Endothelial cell of umbilical vein (primary cell): ENCODE measurements around the gene PLAAT2. TPM values are rescaled to one million over a fixed set of nuclear protein-coding genes. Genes with fewer than 3 reads are reported as not detected.

Experiments
- BruUV-seq: library from RNA; stranded (reverse); fragments of 400-500 nt; replicated peaks from 2 replicates; lab custom pipeline; 2021; lab: Mats Ljungman, UMichigan
- CTCF ChIA-PET: fragments of 300-600, 350-600 bp; sonication (Branson Sonifier 250); formaldehyde crosslinking; loops from one replicate; lab custom pipeline; 2021; ENCODE audit warnings: antibody characterized with exemption, inconsistent platforms; lab: Charles Lee
- POLR2A ChIA-PET: fragments of 300-600, 350-600 bp; sonication (Branson Sonifier 250); formaldehyde crosslinking; loops from one replicate; lab custom pipeline; 2021; ENCODE audit warnings: antibody characterized with exemption, inconsistent platforms; lab: Charles Lee
- DNase-seq: peaks from one replicate; pipeline ENCODE4 v3.0.0-alpha.2; 2011; ENCODE audit warnings: low read depth, low spot score
- FAIRE-seq: peaks from 2 replicates; lab custom pipeline; 2011; peaks lifted over from hg19 to GRCh38; lab: Jason Lieb, UNC
- H2AFZ ChIP-seq: 2 replicates; pipeline ENCODE4 v1.6.0; 2012; ENCODE audit warnings: low read depth, low read length, control low read depth, inconsistent platforms
- H3K27ac ChIP-seq: 2 replicates; pipeline ENCODE4 v1.5.1; 2011; ENCODE audit warnings: low read depth, mild to moderate bottlenecking, control low read depth, low read length, moderate library complexity; ENCODE audit not compliant: insufficient read depth
- H3K27me3 ChIP-seq, 2 experiments: 2 replicates each; pipeline versions ENCODE4 v1.6.0 to v1.6.1; 2011; ENCODE audit warnings: low read length in 2 of 2, mixed read lengths in 1 of 2; ENCODE audit not compliant: control insufficient read depth in 2 of 2, insufficient read depth in 2 of 2
- H3K36me3 ChIP-seq, 2 experiments: 2 replicates in 1 of 2; 3 replicates in 1 of 2; pipeline ENCODE4 v1.5.1; 2011; ENCODE audit warnings: low read length in 2 of 2, mild to moderate bottlenecking in 1 of 2, moderate library complexity in 1 of 2; ENCODE audit not compliant: control insufficient read depth in 2 of 2, insufficient read depth in 2 of 2; ENCODE audit errors: extremely low read depth in 1 of 2
- H3K4me1 ChIP-seq: 3 replicates; pipeline ENCODE4 v1.5.1; 2011; ENCODE audit warnings: mild to moderate bottlenecking, low read length; ENCODE audit not compliant: control insufficient read depth, insufficient read depth; ENCODE audit errors: extremely low read depth
- H3K4me2 ChIP-seq: 2 replicates; pipeline ENCODE4 v1.6.1; 2011; ENCODE audit warnings: low read length, control low read depth, mixed read lengths; ENCODE audit not compliant: insufficient read depth
- H3K4me3 ChIP-seq, 3 experiments: fragments of 200-600 bp in 1 of 3; sonication (generic), shearing (Covaris generic) in 1 of 3; replicated peaks in 1 of 3; 2 replicates each; pipeline ENCODE4 v1.5.1; 2011 to 2016; ENCODE audit warnings: control low read depth in 3 of 3, low read length in 3 of 3, mild to moderate bottlenecking in 2 of 3, inconsistent platforms in 1 of 3, low read depth in 1 of 3, moderate library complexity in 1 of 3; ENCODE audit not compliant: insufficient read depth in 1 of 3
- H3K79me2 ChIP-seq: 2 replicates; pipeline ENCODE4 v1.6.0; 2012; ENCODE audit warnings: low read length, inconsistent platforms; ENCODE audit not compliant: control insufficient read depth, insufficient read depth
- H3K9ac ChIP-seq: replicated peaks from 2 replicates; pipeline ENCODE3; 2011; ENCODE audit warnings: low read length, control low read depth; ENCODE audit not compliant: insufficient read depth; ENCODE audit errors: extremely low read depth
- H3K9me1 ChIP-seq: replicated peaks from 3 replicates; pipeline ENCODE4 v1.6.0; 2011; ENCODE audit warnings: mild to moderate bottlenecking, low read length; ENCODE audit not compliant: control insufficient read depth, insufficient read depth; ENCODE audit errors: extremely low read depth
- H3K9me3 ChIP-seq: replicated peaks from 2 replicates; pipeline ENCODE4 v1.5.1; 2012; ENCODE audit warnings: low read length, inconsistent platforms; ENCODE audit not compliant: control insufficient read depth, insufficient read depth
- H4K20me1 ChIP-seq: replicated peaks from 2 replicates; pipeline ENCODE3; 2011; ENCODE audit warnings: mild to moderate bottlenecking, low read length; ENCODE audit not compliant: control insufficient read depth, insufficient read depth; ENCODE audit errors: extremely low read depth
- CTCF ChIP-seq, 2 donors: IDR thresholded peaks; 1 replicate in 1 of 2; 2 replicates in 1 of 2; pipeline ENCODE4 v1.5.1; 2011; ENCODE audit warnings: low read length in 2 of 2, mild to moderate bottlenecking in 2 of 2, moderate library complexity in 2 of 2, control low read depth in 1 of 2, inconsistent platforms in 1 of 2, low read depth in 1 of 2; ENCODE audit not compliant: insufficient read depth in 1 of 2; ENCODE audit errors: extremely low read depth in 1 of 2
- EZH2 ChIP-seq: IDR thresholded peaks from 2 replicates; pipeline ENCODE4 v1.6.1; 2012; ENCODE audit warnings: borderline replicate concordance, low read depth, mild to moderate bottlenecking, moderate library complexity, low read length, inconsistent platforms; ENCODE audit not compliant: severe bottlenecking
- FOS ChIP-seq: IDR thresholded peaks from 2 replicates; pipeline ENCODE4 v1.6.1; 2011; ENCODE audit warnings: mild to moderate bottlenecking, low read length, moderate library complexity, borderline replicate concordance; ENCODE audit not compliant: insufficient read depth
- GATA2 ChIP-seq: IDR thresholded peaks from 2 replicates; pipeline ENCODE4 v1.7.0; 2011; ENCODE audit warnings: low read depth, mild to moderate bottlenecking, moderate library complexity, mixed read lengths, low read length; ENCODE audit not compliant: insufficient read length, insufficient read depth
- JUN ChIP-seq: IDR thresholded peaks from 2 replicates; pipeline ENCODE4 v1.6.1; 2011; ENCODE audit warnings: borderline replicate concordance, low read depth; ENCODE audit not compliant: insufficient read length, insufficient read depth
- MAX ChIP-seq: IDR thresholded peaks from 2 replicates; pipeline ENCODE4 v1.6.1; 2011; ENCODE audit not compliant: insufficient read depth, insufficient read length
- MYC ChIP-seq: IDR thresholded peaks from one replicate; pipeline ENCODE4 v1.6.1; 2011; ENCODE audit warnings: mild to moderate bottlenecking, low read depth, low read length
- POLR2A ChIP-seq: IDR thresholded peaks from 2 replicates; pipeline ENCODE4 v1.6.1; 2012; ENCODE audit warnings: low read depth, mild to moderate bottlenecking, control low read depth, low read length
- POLR2AphosphoS5 ChIP-seq: IDR thresholded peaks from 2 replicates; pipeline ENCODE4 v1.6.1; 2012; ENCODE audit warnings: low read depth, mild to moderate bottlenecking, control low read depth, low read length, moderate library complexity; ENCODE audit not compliant: insufficient read depth
- dilution Hi-C: fragments of 300-500 bp; cut with MboI; formaldehyde crosslinking; loops from one replicate; pipeline ENCODE4 v1.15.0; 2019; ENCODE audit warnings: low sequenced_read_pairs; ENCODE audit not compliant: extremely low pct_ligation_motif_present
- intact Hi-C: fragments of 100-400 bp; cut with micrococcal nuclease; formaldehyde crosslinking; loops from one replicate; pipeline ENCODE4 v1.10.0; 2022
- polyA plus RNA-seq, 4 experiments: library from polyadenylated mRNA; depleted of rRNA in 3 of 4; stranded (reverse) in 3 of 4; unstranded in 1 of 4; fragments of >200 nt; gene quantifications; 2 replicates each; pipeline versions ENCODE4 v1.2.1 to v1.2.3, GENCODE V29; 2011 to 2012; ENCODE audit warnings: missing spikeins in 1 of 4
- total RNA-seq: library from RNA; stranded (reverse); gene quantifications from 2 replicates; pipeline ENCODE4 v1.2.3, GENCODE V29; 2021

PLAAT2 gene
- total and polyA plus RNA-seq, 2 donors (not counting 3 experiments of a cell fraction or from before 2014, with no cell fraction given): 0.40 TPM; not detected in 1

GRCh38 chr11:63551889-63552266, 11.3 kb downstream of the PLAAT2 start:
- Histone ChIP-seq H3K36me3 (no peaks in the 10 kb centered on the region), H3K4me1 (no peaks in the 10 kb centered on the region), H3K27me3 (peaks cover 0 to 3% of the 10 kb centered on the region in 2 experiments), H3K27ac (no peak overlapping the region), H2AFZ (no peak overlapping the region), H3K9ac (no peak overlapping the region), H3K9me3 (no peaks in the 10 kb centered on the region), H3K4me2 (no peak overlapping the region), H3K79me2 (no peaks in the 10 kb centered on the region), H3K9me1 (no peaks in the 10 kb centered on the region), H3K4me3 (no peak overlapping the region), H4K20me1 (no peaks in the 10 kb centered on the region)
- no TSS peak for BruUV-seq
- intact Hi-C loops: no loop called here
- FAIRE-seq: no peak
- ChIA-PET CTCF (interaction anchor here (1.0 to 1.6 kb wide), 2 partner anchors 9 to 15 kb away, joined by 4 to 8 read pairs; partner anchors contain the start of gene PLAAT4), POLR2A (no interaction called here)
- DNase-seq: no peak
- dilution Hi-C loops: no loop called here
- TF ChIP-seq JUN: no peak
- TF ChIP-seq FOS: no peak

GRCh38 chr11:63551091-63551888, 11.9 kb downstream of the PLAAT2 start:
- Histone ChIP-seq H3K4me3 (no peak overlapping the region), H3K9ac (no peak overlapping the region), H3K27ac (no peak overlapping the region), H3K79me2 (no peaks in the 10 kb centered on the region), H4K20me1 (no peaks in the 10 kb centered on the region), H3K9me1 (no peaks in the 10 kb centered on the region), H2AFZ (no peak overlapping the region), H3K9me3 (no peaks in the 10 kb centered on the region), H3K36me3 (no peaks in the 10 kb centered on the region), H3K4me2 (no peak overlapping the region), H3K4me1 (no peaks in the 10 kb centered on the region), H3K27me3 (peaks cover 0 to 3% of the 10 kb centered on the region in 2 experiments)
- dilution Hi-C loops: no loop called here
- TF ChIP-seq GATA2 (no peak), JUN (no peak), MAX (no peak), CTCF (IDR thresholded peaks at IDR 0.05; ENCODE audit: extremely low read depth in 1 of 2, insufficient read depth in 1 of 2, low read depth in 1 of 2, low read length in 2 of 2) (no peak), MYC (no peak), EZH2 (no peak), FOS (no peak), POLR2AphosphoS5 (no peak), POLR2A (no peak)
- no peak for FAIRE-seq
- CTCF ChIA-PET: interaction anchor here (1.0 to 1.6 kb wide), 2 partner anchors 8 to 14 kb away, joined by 4 to 8 read pairs; partner anchors contain the start of gene PLAAT4
- POLR2A ChIA-PET: no interaction called here
- BruUV-seq: no TSS peak
- DNase-seq: no peak
- intact Hi-C loops: no loop called here
